Stromal cell of bone marrow (primary cell): ENCODE results near the gene TRIP10.
"Not testable (repeated sequence)": the region's sequence is repeated elsewhere in the genome, so short reads cannot be mapped to it uniquely, and the experiment has no call there.

ENCODE experiments used
- DNase-seq: peaks from one replicate; pipeline ENCODE4 v3.0.0-alpha.2; 2012; ENCODE audit warnings: low read depth

The TRIP10 gene

DNA sequence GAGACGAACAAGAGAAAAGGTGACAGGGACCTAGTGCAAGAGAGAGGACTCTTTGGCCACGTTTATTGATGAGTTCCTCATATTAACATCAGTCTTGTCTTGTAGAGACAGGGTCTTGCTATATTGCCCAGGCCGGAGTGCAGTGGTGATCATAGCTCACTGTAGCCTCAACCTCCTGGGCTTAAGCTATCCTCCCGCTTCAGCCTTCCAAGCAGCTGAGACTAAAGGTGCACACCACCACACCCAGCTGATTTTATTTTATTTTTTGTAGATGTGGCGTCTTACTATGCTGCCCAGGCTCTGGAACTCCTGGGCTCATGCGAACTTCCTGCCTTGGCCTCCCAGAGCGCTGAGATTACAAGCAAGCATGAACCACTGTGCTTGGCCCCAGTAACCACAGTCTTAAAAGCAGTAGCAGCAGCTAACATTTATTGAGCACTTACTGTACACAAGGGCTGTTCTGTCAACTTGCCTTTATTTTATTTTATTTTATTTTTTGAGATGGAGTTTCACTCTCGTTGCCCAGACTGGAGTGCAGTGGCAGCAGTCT, 28.8 kb downstream of the TRIP10 start:
- no peak for DNase-seq

DNA sequence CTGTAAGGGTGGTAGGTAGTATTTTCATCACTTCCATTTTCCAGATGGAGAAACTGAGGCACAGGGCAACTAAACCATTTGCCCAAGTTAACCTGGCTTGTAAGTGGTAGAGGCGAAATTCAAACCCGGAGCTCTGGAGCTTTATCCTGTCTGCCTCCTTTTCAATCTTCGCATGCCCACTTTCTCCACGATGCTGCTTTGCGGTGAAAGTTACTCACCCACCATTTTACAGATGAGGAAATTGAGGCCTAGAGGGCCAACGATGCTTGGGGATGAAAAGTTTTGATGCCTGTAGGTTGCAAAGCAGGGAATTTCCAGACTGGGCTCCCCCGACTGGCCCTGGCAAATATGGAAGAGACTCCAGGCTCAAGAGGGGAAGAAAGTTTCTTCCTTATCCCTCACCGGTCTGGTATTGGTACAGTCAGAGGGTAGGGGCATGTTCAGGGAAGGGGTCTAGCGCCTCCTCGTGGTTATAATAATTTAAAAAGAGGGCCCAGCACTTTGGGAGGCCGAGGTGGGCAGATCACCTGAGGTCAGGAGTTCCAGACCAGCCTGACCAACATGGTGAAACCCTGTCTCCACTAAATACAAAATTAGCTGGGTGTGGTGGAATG, 29.6 kb downstream of the TRIP10 start:
- DNase-seq = no peak

DNA sequence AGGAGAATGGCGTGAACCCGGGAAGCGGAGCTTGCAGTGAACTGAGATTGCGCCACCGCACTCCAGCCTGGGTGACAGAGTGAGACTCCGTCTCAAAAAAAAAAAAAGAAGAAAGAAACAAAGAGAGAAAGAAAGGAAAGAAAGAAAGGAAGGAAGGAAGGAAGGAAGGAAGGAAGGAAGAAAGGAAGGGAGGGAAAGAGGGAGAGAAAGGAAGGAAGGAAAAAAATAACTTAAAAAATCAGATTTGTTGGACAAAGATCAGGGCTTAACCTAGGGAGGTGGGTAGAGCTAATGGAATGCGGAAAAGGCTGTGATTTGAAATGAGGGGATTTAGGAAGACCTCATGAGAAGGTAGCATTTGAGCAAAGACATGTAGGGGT, 32.2 kb downstream of the TRIP10 start:
- DNase-seq = not testable (repeated sequence)

DNA sequence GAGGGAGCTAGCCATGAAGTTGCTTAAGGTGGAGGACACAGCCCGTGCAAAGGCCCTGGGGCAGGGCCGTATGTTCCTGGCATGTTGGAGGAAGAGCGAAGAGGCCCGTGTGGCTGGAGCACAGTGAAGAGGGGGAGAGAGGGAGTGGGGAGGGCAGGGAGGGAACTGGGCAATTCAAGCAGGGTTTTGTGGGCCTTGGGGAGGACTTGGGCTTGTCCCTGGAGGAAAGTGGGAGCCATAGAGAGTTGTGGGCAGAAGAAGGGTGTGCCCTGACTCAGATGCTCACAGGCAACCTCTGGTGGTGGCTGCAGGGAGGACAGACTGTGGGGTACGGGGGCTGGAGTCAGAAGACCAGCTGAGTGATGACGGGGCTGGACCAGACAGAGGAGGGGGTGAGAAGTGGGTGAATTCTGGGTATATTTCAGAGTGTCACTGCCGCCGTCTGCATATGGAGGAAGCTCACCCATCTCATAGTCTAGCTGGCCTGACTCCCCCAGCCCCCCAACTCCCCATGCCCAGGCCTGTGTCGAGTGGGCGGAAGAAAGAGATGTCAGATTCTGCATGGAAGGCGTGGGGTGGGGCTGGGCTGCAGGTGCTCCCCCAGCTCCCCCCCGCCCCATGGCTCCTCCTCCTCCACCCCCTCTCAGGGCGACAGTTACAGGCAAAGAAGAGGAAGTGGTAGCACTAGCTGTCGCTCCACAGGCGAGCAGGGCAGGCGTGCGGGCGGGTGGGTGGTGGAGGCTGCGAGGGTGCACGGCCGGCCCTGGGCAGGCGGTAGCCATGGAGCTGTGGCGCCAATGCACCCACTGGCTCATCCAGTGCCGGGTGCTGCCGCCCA, 32.8 kb downstream of the TRIP10 start, which contains the start of gene VAV1:
Gene VAV1 (plus strand): TSS at position 681 of the 838 bp plus-strand sequence. CDS start 100 bp downstream, at position 781.
- DNase-seq = no peak

DNA sequence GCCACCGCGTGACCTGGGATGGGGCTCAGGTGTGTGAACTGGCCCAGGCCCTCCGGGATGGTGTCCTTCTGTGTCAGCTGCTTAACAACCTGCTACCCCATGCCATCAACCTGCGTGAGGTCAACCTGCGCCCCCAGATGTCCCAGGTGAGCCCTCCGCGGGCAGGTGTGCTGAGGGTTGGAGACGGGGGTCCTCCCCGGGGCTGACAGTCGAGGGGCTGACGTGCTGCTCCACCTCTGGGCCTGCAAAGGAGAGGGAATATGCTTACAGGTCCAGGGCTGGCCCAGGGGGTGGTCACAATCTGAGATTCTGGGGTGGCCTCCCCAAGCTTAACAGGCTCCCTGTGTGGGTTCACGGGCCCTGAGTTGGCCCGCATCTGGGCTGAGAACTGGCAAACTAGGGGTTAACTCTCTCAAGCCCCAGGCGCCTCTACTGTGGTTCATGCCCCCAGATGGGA, 33.4 kb downstream of the TRIP10 start:
- DNase-seq = no peak

DNA sequence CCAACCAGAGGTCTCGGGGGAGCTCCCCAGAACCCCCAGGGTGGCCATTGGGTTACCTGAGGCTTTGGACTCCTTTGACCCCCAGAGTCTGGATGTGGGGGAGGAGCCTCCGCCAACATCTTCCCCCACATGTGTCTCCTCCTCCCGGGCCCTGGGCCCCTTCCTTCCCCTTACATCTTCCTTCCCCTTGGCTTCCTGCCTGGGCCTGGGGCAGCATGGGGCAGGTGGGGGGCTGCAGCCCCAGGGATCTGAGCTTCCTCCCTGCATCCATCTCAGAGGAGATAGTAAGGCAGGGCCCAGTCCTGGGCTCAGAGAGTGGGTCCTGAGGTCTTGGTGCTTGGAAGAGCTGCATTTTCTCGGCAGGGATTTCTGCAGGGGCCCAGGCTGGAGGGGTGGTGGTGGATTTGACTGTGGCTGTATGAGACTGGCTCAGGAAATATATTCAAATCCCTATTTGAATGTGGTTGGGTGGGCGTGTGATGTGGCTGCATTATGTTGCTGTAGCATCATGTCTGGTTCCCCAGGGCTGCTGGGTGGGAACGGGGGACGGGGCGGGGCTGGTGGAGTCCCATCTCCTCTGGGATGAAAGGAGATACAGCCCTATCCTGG, 33.9 kb downstream of the TRIP10 start:
- no peak for DNase-seq

DNA sequence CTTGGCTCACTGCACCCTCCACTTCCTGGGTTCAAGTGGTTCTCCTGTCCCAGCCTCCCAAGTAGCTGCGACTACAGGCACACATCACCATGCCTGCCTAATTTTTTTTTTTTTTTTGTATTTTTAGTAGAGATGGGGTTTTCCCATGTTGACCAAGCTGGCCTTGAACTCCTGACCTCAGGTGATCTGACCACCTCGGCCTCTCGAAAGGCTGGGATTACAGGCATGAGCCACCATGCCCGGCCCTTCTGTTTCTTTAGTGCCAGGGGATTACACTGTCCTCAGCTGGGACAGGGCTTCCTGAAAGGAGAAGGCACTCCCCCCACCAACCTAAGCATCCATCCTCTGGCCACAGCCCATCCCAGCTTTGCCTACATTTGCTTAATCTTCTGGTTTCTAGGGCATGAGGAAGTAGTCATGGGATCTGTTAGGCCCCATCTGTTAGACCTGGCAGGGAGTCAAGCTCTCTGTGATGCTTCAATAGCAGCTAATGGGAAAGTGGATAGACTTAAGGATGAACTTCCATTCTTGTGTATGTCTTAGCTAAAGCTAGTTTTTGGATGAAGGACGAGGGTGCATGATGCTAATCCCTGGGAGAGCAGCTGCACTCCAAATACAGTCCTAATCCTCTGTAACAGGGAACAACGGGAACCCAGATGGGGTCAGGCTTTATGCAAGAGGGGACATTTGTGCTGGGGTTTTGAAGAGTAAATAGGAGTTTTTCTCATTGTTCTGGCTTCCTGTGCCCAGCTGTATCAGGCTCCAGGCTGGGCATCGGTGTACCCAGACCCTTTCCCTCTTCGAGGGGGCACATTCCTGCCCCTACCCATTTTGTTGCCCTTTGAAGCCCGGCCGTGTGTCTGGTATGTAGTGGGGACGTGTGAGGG, 35.6 kb downstream of the TRIP10 start:
- DNase-seq = no peak

DNA sequence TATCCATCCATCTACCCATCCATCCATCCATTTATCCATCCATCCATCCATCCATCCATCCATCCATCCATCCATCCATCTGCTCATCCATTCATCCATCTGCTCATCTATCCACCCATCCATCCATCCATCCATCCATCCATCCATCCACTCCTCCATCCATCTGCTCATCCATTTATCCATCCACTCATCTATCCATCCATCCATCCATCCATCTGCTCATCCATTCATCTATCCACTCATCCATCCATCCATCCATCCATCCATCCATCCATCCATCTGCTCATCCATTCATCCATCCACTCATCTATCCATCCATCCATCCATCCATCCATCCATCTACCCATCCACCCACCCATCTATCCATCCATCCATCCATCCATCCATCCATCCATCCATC, 36.6 kb downstream of the TRIP10 start:
- DNase-seq = not testable (repeated sequence)

DNA sequence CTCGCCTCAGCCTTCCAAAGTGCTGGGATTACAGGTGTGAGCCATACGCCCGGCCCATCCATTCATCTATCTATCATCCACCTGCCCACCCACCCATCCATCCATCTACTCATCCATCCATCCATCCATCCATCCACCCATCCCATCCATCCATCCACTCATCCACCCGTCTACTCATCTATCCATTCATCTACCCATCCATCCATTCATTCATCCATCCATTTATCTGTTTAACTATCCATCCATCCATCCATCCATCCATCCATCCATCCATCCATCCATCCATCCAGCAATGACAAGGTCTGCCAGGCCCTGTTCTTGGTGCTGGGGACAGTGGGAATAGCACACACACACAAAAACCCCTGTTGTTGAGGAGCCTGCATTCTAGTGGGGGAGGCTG, 37.5 kb downstream of the TRIP10 start:
- no peak for DNase-seq

DNA sequence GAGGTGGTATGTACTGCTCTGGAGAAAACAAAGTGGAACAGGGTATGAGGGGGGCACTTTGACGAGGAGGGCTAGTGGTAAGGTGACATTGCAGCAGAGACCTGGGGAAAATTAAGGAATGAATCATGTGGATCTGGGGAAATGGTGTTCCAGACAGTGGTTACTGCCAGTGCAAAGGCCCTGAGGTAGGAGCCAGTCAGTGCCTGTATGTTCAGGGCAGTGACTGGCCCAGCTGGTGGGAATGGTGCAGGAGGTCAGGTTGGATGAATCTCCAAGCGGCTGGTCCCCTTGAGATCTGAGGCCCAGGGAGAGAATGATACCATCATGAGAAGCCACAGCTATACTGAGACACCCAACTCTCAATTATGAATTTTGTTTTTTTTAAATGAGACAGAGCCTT, 38.0 kb downstream of the TRIP10 start:
- no peak for DNase-seq

DNA sequence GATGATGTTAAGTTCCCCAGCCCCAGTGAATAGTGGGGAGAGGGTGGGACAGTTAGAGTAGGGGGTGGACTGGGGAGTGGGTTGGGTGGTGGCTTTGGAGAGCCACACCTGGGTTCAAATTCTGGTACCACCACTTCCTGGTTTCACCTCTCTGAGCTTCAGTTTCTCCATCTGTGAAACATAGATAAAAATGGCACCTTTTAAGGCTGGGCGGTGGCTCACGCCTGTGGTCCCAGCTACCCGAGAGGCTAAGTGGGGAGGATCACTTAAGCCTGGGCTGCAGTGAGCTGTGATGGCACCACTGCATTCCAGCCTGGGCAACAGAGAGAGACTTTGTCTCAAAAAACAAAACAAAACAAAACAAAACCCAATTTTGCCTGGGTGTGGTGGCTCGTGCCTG, 38.9 kb downstream of the TRIP10 start:
- no peak for DNase-seq

DNA sequence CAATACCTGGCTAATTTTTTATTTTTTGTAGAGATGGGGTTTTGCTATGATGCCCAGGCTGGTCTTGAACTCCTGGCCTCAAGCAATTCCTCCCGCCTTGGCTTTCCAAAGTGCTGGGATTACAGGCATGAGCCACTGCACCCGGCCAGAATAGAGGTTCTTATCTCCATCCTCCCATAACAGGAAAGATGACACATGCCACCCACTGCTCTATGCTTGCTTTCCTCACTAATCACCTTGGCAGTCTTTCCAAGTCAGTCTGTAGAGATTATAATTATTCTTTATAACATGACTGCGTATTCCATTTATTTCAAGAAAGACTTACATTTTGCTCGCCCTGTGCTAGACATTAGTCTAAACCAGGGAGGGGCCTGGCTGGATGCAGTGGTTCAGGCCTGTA, 39.7 kb downstream of the TRIP10 start:
- DNase-seq = no peak

DNA sequence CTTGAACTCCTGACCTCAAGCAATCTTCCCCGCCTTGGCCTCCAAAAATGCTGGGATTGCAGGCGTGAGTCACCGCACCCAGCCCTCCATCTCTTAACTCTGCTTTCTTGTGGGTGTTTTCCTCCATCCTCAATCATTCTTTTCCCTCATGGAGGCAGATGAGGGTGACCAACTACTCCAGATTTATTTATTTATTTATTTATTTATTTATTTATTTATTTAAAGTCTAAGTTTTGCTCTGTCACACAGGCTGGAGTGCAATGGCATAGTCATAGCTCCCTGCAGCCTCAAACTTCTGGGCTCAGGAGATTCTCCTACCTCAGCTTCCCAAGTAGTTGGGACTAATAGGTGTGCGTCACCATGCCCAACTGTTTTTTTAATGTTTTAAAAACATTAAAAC, 47.9 kb downstream of the TRIP10 start:
- no peak for DNase-seq

DNA sequence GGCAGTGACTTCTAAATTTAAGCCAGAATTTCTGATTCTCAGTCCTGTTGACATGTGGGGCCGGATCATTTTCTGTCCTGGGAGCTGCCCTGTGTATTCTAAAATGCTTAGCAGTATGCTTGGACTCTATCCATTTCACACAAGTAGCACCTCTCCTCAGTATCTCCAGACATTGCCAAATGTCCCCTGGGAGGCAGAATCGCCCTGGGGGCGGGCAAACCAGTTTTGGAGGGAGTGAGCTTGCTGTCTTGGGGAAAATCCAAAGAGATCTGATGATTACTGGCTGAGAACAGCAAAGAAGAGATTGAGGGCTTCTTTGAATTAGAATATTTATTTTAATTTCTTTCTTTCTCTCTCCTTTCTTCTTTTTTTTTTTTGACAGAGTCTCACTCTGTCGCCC, 49.4 kb downstream of the TRIP10 start:
- no peak for DNase-seq

DNA sequence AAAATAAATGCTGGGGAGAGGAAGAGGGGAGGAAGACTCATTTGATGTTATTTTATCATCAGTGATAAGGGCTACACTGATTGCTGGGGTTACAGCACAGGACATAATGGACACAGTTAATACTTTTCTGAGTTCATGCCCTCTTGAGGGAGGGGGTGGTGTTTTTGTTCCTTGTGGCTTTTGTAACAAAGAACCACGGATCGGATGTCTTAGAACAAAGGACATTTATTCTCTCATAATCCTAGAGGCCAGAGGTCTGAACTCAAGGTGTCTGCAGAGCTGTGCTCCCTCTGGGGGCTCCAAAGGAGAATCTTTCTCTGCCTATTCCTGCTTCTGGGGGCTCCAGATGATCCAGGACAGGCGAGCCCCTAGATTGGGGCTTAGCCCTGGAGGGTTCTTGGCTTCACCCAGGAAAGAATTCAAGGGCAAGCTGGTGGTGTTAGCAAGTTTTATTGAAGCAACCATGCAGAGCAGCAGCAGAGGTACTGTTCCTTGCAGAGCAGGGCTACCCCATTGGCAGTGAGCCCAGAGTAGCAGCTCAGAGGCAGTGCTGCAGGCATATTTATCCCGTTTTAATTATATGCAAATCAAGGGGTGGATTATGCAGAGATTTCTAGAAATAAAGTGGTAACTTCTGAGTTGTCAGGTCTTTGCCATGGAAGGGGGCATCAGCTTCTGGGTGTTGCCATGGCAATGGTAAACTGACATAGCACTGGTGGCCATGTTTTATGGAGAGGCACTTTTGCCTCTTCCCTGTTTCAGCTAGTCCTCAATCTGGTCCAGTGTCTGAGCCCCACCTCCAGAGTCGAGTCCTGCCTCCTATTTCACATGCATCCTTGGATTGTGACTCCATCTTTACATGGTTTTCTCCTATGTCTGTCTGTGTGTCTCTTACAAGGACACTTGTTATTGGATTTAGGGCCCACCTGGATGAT, 51.0 kb downstream of the TRIP10 start:
- no peak for DNase-seq

DNA sequence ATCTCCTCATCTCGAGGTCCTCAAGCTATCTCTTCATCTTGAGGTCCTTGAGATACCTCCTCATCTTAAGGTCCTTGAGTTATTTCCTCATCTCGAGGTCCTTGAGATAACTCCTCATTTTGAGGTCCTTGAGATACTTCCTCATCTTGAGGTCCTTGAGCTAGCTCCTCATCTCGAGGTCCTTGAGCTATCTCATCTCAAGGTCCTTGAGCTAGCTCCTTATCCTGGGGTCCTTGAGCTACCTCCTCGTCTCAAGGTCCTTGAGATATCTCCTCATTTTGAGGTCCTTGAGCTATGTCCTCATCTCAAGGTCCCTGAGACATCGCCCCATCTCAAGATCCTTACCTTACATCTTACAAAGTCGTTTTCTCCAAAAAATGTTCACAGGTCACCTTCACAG, 51.8 kb downstream of the TRIP10 start:
- DNase-seq = no peak

DNA sequence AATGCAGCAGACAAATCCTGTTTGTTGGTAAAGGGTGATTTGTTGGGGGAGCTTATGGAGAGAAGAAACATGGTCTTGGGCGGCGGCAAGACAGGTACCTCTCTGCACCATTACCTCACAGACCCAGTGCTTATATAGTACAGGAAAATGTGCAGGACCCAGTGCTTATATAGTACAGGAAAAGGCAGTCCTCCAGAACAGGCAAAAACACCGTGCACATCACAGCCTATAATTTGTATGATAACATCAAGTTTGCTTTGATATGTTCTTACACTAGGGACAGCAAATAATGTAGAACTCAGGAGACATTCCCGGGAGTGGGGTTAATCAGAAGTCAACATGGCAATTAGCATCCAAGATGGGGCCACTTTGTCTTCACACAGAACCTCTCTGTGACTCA, 53.9 kb downstream of the TRIP10 start:
- no peak for DNase-seq

DNA sequence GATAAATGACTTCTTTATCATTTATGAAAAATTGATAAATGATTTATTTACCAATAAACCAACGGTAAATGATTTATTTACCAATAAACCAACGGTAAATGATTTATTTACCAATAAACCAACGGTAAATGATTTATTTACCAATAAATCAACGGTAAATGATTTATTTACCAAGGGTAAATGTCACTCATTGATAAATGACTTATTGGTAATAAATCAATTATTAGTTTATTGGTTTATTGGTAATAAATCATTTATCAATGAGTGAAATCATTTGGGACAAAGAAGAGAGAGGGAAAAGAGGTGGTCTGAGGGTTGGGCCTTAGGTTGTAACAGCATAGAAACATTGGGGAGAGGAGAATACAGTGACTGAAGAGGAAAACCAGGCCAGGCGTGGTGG, 54.5 kb downstream of the TRIP10 start:
- DNase-seq = no peak

DNA sequence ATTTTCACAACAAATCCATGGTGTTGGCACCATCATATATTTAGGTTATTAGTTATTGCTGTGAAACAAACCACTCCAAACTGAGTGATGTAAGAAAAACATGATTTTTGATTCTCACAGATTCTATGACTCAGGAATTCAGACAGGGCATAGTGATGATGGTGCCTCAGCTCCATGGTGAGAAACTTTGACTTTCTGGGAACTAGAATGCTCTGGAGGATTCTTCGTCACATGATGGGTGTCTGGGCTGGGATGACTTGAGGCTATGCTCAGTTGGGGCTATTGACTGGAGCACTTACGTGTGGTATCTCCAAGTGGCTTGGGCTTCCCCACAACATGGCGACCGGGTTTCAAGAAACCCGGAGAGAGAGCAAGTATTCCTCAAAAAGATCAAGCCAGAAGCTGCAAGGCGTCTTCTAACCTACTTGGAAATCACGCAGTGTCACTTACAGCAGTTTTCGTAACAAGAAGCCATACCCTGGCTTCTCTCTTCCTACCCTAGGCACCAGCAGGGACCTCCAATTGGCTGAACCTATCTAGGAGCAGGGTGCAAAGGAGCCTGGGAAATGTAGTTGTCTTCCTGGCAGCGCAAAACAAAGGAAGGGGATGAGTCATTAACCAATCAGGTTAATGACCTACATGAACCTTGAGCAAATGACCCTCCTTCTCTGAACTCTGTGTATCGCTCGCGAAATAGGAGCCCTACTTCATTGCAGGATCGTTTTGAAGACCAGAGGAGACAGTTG, 55.4 kb downstream of the TRIP10 start:
- no peak for DNase-seq

DNA sequence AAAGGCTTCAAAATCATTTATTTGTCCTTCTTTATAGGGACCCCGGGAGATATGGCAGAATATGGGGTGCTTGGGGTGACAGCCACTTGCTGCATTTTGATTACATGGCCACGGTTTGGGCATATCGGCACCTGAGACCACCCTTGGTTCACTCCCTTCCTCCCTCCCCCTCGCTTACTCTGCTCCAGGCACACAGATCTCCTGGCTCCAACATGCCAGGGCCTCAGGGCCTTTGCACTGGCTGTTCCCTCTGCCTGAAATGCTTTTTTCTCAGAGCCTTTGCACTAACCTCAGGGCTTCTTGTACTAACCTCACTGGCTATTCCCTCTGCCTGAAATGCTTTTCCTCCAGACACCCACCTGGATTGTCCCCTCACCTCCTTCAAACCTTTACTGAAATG, 56.8 kb downstream of the TRIP10 start:
- DNase-seq = no peak
